HCT116 (cell line): ENCODE data around the gene RHEB. TPM values are rescaled to one million over a fixed set of nuclear protein-coding genes. Genes with fewer than 3 reads are reported as not detected.

Experiments
- ATAC-seq: fragments of 200-7000 bp; cut with Tn5 transposase; 2 replicates; pipeline ENCODE4 v1.9.1; 2020; ENCODE audit warnings: mild to moderate bottlenecking, moderate library complexity
- BruUV-seq: library from RNA; stranded (reverse); fragments of 400-500 nt; replicated peaks from 2 replicates; lab custom pipeline; 2021; lab: Mats Ljungman, UMichigan
- CTCF ChIA-PET: fragments of 300-600 bp; sonication (Branson Sonifier 250); formaldehyde crosslinking; loops from one replicate; lab custom pipeline; 2021; ENCODE audit warnings: antibody characterized with exemption; lab: Charles Lee
- POLR2A ChIA-PET: fragments of 300-600, 350-600 bp; sonication (Branson Sonifier 250); formaldehyde crosslinking; loops from one replicate; lab custom pipeline; 2021; ENCODE audit warnings: antibody characterized with exemption; lab: Charles Lee
- RAD21 ChIA-PET, 2 experiments: fragments of 300-600 bp; sonication (Branson Sonifier 250); formaldehyde crosslinking; loops; one replicate each; lab custom pipeline; 2023; ENCODE audit warnings: low total read pairs in 2 of 2; ENCODE audit not compliant: uncharacterized antibody in 2 of 2, unreplicated experiment in 2 of 2, low non-redundant PET in 1 of 2; lab: Charles Lee
- DNase-seq: peaks from one replicate; pipeline ENCODE4 v3.0.0-alpha.2; 2010; ENCODE audit warnings: low read depth, low spot score
- H2AFZ ChIP-seq: fragments of 200-600 bp; shearing (Covaris generic), sonication (generic); 2 replicates; pipeline ENCODE4 v1.6.1; 2017; ENCODE audit warnings: low read depth, mixed run types, mixed read lengths, antibody characterized with exemption, low read length; ENCODE audit not compliant: poor library complexity, severe bottlenecking
- H3K27ac ChIP-seq: 2 replicates; pipeline ENCODE4 v1.5.1; 2012; ENCODE audit warnings: low read depth, low read length
- H3K27me3 ChIP-seq: fragments of 200-600 bp; sonication (generic); 2 replicates; pipeline ENCODE4 v1.6.1; 2016; ENCODE audit warnings: mixed run types, low read length, mixed read lengths; ENCODE audit not compliant: insufficient read depth
- H3K36me3 ChIP-seq, 2 experiments: fragments of 200-500 bp in 1 of 2; fragments of 200-600 bp in 1 of 2; sonication (Bioruptor generic) in 1 of 2; sonication (generic) in 1 of 2; 2 replicates each; pipeline versions ENCODE4 v1.5.1 to v1.6.1; 2014 to 2016; ENCODE audit warnings: low read length in 2 of 2, inconsistent platforms in 1 of 2, mixed read lengths in 1 of 2, mixed run types in 1 of 2; ENCODE audit not compliant: insufficient read depth in 2 of 2, control insufficient read depth in 1 of 2
- H3K4me1 ChIP-seq, 2 experiments: fragments of 200-600 bp in 1 of 2; sonication (generic) in 1 of 2; 2 replicates each; pipeline versions ENCODE4 v1.5.1 to v1.6.1; 2012 to 2017; ENCODE audit warnings: low read length in 2 of 2, inconsistent platforms in 1 of 2, mild to moderate bottlenecking in 1 of 2, mixed read lengths in 1 of 2, mixed run types in 1 of 2, moderate library complexity in 1 of 2; ENCODE audit not compliant: insufficient read depth in 2 of 2, control insufficient read depth in 1 of 2
- H3K4me2 ChIP-seq: fragments of 200-600 bp; sonication (generic); 2 replicates; pipeline ENCODE4 v1.6.1; 2017; ENCODE audit warnings: mixed run types, low read length, mixed read lengths
- H3K4me3 ChIP-seq, 2 experiments: fragments of 200-600 bp in 1 of 2; sonication (generic) in 1 of 2; replicated peaks in 1 of 2; 2 replicates each; pipeline ENCODE4 v1.5.1; 2011 to 2016; ENCODE audit warnings: low read length in 2 of 2, control low read depth in 1 of 2, low read depth in 1 of 2, mild to moderate bottlenecking in 1 of 2, mixed read lengths in 1 of 2, mixed run types in 1 of 2
- H3K79me2 ChIP-seq: fragments of 200-600 bp; sonication (generic); 2 replicates; pipeline ENCODE4 v1.6.1; 2017; ENCODE audit warnings: mild to moderate bottlenecking, mixed run types, low read length, moderate library complexity, mixed read lengths; ENCODE audit not compliant: insufficient read depth
- H3K9ac ChIP-seq: fragments of 200-600 bp; sonication (generic); 2 replicates; pipeline ENCODE4 v1.6.1; 2016; ENCODE audit warnings: low read length, mixed read lengths
- H3K9me2 ChIP-seq: fragments of 200-600 bp; sonication (generic), shearing (Covaris generic); 2 replicates; pipeline ENCODE4 v1.6.1; 2017; ENCODE audit warnings: mixed run types, mild to moderate bottlenecking, moderate library complexity; ENCODE audit not compliant: insufficient read depth
- H3K9me3 ChIP-seq, 2 experiments: fragments of 200-500 bp in 1 of 2; fragments of 200-600 bp in 1 of 2; sonication (Bioruptor generic) in 1 of 2; sonication (generic) in 1 of 2; 2 replicates each; pipeline ENCODE4 v1.6.1; 2014 to 2017; ENCODE audit warnings: low read length in 2 of 2, mixed read lengths in 2 of 2, inconsistent platforms in 1 of 2, low read depth in 1 of 2, mild to moderate bottlenecking in 1 of 2, mixed run types in 1 of 2, moderate library complexity in 1 of 2; ENCODE audit not compliant: control insufficient read depth in 1 of 2, insufficient read depth in 1 of 2
- H4K20me1 ChIP-seq: fragments of 200-600 bp; sonication (generic), shearing (Covaris generic); 2 replicates; pipeline ENCODE4 v1.6.1; 2017; ENCODE audit warnings: mixed run types, mild to moderate bottlenecking, moderate library complexity; ENCODE audit not compliant: insufficient read depth
- CEBPB ChIP-seq: IDR thresholded peaks from 2 replicates; pipeline ENCODE4 v1.6.1; 2012; ENCODE audit warnings: low read depth
- EZH2 ChIP-seq: fragments of 200-600 bp; sonication (generic); IDR thresholded peaks from 2 replicates; pipeline ENCODE4 v1.6.1; 2017; ENCODE audit warnings: antibody characterized with exemption, mixed run types
- FOSL1 ChIP-seq: IDR thresholded peaks from 2 replicates; pipeline ENCODE4 v1.6.1; 2012; ENCODE audit warnings: low read depth
- JUND ChIP-seq: IDR thresholded peaks from 2 replicates; pipeline ENCODE4 v1.6.1; 2012
- POLR2A ChIP-seq: IDR thresholded peaks from 2 replicates; pipeline ENCODE4 v1.7.0; 2011; ENCODE audit warnings: borderline replicate concordance; ENCODE audit not compliant: insufficient read depth, insufficient read length; ENCODE audit errors: extremely low read depth
- POLR2AphosphoS5 ChIP-seq: IDR thresholded peaks from 2 replicates; pipeline ENCODE4 v1.6.1; 2011; ENCODE audit warnings: mild to moderate bottlenecking, low read depth, low read length, moderate library complexity
- SIN3A ChIP-seq: IDR thresholded peaks from 2 replicates; pipeline ENCODE4 v1.6.1; 2012; ENCODE audit warnings: low read depth
- SP1 ChIP-seq: IDR thresholded peaks from 2 replicates; pipeline ENCODE4 v1.6.1; 2012; ENCODE audit warnings: low read depth
- TCF7L2 ChIP-seq: IDR thresholded peaks from 2 replicates; pipeline ENCODE4 v1.7.0; 2011; ENCODE audit warnings: borderline replicate concordance, inconsistent platforms; ENCODE audit not compliant: insufficient read depth, insufficient read length; ENCODE audit errors: extremely low read depth
- ZNF274 ChIP-seq: fragments of 200-500 bp; sonication (Bioruptor generic); IDR thresholded peaks from 2 replicates; pipeline ENCODE4 v1.6.1; 2014; ENCODE audit warnings: mild to moderate bottlenecking, low read depth, low read length, inconsistent platforms
- intact Hi-C: fragments of 100-400 bp; cut with micrococcal nuclease; formaldehyde crosslinking; loops from 2 replicates; pipeline ENCODE4 v1.10.0; 2022
- total RNA-seq: library from RNA; stranded (reverse); gene quantifications from one replicate; pipeline ENCODE4 v1.2.1, GENCODE V29; 2021; ENCODE audit not compliant: unreplicated experiment
- TF ChIP-seq, protein P1 (sequence below): IDR thresholded peaks from 2 replicates; pipeline ENCODE4 v1.6.1; 2012

RHEB gene
- total RNA-seq, 1 experiment from 2014 or later: 114 TPM

- TF ChIP-seq SIN3A (no peak), CEBPB (no peak), ZNF274 (no peak), FOSL1 (no peak), POLR2A (no peak), JUND (no peak), TCF7L2 (no peak), EZH2 (no peak), POLR2AphosphoS5 (no peak), SP1 (no peak)
- TF ChIP-seq, protein P1, sequence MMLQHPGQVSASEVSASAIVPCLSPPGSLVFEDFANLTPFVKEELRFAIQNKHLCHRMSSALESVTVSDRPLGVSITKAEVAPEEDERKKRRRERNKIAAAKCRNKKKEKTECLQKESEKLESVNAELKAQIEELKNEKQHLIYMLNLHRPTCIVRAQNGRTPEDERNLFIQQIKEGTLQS: no peak
- POLR2A ChIA-PET: no interaction called here
Observed at GRCh38 chr7:151433721-151434400, 85.8 kb downstream of the RHEB start.

More at GRCh38 chr7:151433721-151434400, 85.8 kb downstream of the RHEB start:
- DNase-seq (no peak), ATAC-seq (no peak)
- BruUV-seq: no TSS peak
- no peaks in the 10 kb centered on the region for H4K20me1 ChIP-seq
- no peaks in the 10 kb centered on the region for H3K36me3 ChIP-seq
- no peak overlapping the region for H2AFZ ChIP-seq
- intact Hi-C loops: no loop called here
- H3K9me3 ChIP-seq: no peaks in the 10 kb centered on the region
- H3K9me2 ChIP-seq: no peaks in the 10 kb centered on the region
- no peaks in the 10 kb centered on the region for H3K27me3 ChIP-seq
- H3K27ac ChIP-seq: no peak overlapping the region
- H3K9ac ChIP-seq: no peak overlapping the region
- H3K4me1 ChIP-seq: peaks cover 14 to 24% of the 10 kb centered on the region in 2 experiments
- no peaks in the 10 kb centered on the region for H3K79me2 ChIP-seq
- no peak overlapping the region for H3K4me2 ChIP-seq
- CTCF ChIA-PET: no interaction called here
- no peak overlapping the region for H3K4me3 ChIP-seq
- RAD21 ChIA-PET: no interaction called here
